Activated naive CD8-positive, alpha-beta T cell treated with anti-CD3 and anti-CD28 coated beads, Interleukin-2, amount 50 U/mL, for 24 hours (primary cell): ENCODE data around the gene ELMO1.

Experiments
- ATAC-seq: fragments of 150-1000 bp; cut with Tn5 transposase; one replicate; pipeline ENCODE4 v1.10.0; 2021
- DNase-seq: peaks from one replicate; pipeline ENCODE4 v3.0.0; 2021
- H3K27ac Mint-ChIP-seq: one replicate; pipeline ENCODE4 v1.8.0; 2021; ENCODE audit warnings: mild to moderate bottlenecking, mixed read lengths
- H3K27me3 Mint-ChIP-seq: one replicate; pipeline ENCODE4 v1.8.0; 2021; ENCODE audit warnings: mixed read lengths
- H3K36me3 Mint-ChIP-seq: one replicate; pipeline ENCODE4 v1.8.0; 2021; ENCODE audit warnings: low read depth, mixed read lengths
- H3K4me1 Mint-ChIP-seq: one replicate; pipeline ENCODE4 v1.8.0; 2021; ENCODE audit warnings: mixed read lengths
- H3K4me3 Mint-ChIP-seq: one replicate; pipeline ENCODE4 v1.8.0; 2021; ENCODE audit warnings: mild to moderate bottlenecking, moderate library complexity, mixed read lengths
- H3K9me3 Mint-ChIP-seq: one replicate; pipeline ENCODE4 v1.8.0; 2021; ENCODE audit warnings: mixed read lengths

ELMO1 gene

DNA sequence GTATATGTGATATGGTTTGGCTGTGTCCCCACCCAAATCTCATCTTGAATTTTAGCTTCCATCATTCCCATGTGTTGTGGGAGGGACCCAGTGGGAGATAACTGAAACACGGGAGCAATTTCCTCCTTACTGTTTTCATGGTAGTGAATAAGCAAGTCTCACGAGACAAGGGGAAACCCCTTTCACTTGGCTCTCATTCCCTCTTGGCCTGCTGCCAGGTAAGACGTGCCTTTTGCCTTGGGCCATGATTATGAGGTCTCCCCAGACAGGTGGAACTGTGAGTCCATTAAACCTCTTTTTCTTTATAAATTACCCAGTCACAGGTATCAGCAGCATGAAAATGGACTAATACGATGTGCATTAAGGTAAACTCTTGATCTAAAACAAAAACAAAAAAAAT is 367.2 kb downstream of the ELMO1 start:
- DNase-seq (peak; percentile 61), ATAC-seq (no peak)
- H3K4me3 Mint-ChIP-seq = no peak overlapping the region
- peaks cover 41% of the 10 kb centered on the region for H3K36me3 Mint-ChIP-seq
- H3K27ac Mint-ChIP-seq = peak overlapping the region; percentile 11
- H3K27me3 Mint-ChIP-seq = no peaks in the 10 kb centered on the region
- H3K4me1 Mint-ChIP-seq = peaks cover 34% of the 10 kb centered on the region
- no peaks in the 10 kb centered on the region for H3K9me3 Mint-ChIP-seq

DNA sequence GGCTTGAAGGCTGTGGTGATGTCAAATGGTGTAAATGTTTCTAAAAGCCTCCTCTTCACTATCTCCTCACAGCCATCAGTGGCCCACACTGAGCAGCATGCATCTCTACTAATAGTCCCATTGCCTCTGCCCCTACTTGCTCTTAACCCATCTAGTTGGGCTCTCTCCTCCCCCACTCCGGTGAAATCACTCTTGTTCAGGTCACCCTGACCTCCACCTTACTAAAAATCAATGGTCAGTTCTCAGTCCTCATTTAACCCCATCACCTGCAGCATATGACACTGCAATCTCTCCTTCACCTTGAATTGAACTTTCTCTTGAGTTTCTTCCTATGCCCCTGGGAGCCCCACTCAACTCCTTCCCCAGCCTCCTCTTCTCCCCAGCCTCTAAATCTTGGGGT is 369.2 kb downstream of the ELMO1 start:
- H3K4me3 Mint-ChIP-seq = no peak overlapping the region
- H3K9me3 Mint-ChIP-seq = no peaks in the 10 kb centered on the region
- H3K27me3 Mint-ChIP-seq = no peaks in the 10 kb centered on the region
- H3K36me3 Mint-ChIP-seq = peaks cover 38% of the 10 kb centered on the region
- no peak overlapping the region for H3K27ac Mint-ChIP-seq
- H3K4me1 Mint-ChIP-seq = peaks cover 35% of the 10 kb centered on the region
- DNase-seq = no peak
- ATAC-seq = no peak

DNA sequence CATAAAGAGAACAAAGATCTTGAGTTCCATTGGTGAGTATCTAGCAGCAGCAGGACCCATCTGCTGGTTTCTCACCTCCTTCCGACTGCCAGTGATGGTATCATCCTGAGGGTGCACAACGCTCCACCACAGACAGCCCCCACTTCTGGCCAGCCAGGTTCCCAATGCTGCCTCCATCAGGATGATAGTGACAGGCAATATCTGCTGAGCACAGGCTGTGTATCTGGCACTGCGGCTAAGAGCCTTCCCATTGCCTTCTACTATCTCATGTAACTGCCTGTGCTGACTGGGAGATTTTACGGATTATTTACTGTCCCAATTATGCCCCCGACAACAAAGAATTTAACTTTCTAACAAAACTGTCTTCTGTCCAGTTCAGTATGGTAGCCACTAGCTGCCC is 372.0 kb downstream of the ELMO1 start:
- no peak for ATAC-seq
- Mint-ChIP-seq H3K27me3 (no peaks in the 10 kb centered on the region), H3K27ac (peak overlapping the region; percentile 51), H3K9me3 (no peaks in the 10 kb centered on the region), H3K4me1 (peaks cover 30% of the 10 kb centered on the region), H3K4me3 (no peak overlapping the region), H3K36me3 (peaks cover 42% of the 10 kb centered on the region)
- no peak for DNase-seq

DNA sequence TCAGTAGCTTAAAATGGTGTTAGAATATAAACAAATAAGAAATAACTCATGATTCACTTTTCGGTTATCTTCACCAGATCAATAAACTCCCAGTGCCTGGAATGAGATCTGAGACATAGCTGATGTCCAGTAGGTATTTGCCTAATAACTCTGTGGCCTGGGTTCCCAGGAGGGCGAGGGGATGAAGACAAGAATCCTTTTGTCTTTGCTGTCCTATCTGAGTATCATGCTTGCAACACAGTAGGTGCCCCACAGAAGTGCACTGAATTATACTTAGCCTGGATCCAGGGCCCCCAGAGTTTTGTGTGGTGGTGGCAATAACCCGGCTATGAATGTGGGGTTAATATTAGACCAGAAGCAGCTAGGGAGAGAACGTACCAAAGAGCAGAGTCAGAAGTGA is 374.3 kb downstream of the ELMO1 start:
- no peak for ATAC-seq
- H3K27me3 Mint-ChIP-seq = no peaks in the 10 kb centered on the region

DNA sequence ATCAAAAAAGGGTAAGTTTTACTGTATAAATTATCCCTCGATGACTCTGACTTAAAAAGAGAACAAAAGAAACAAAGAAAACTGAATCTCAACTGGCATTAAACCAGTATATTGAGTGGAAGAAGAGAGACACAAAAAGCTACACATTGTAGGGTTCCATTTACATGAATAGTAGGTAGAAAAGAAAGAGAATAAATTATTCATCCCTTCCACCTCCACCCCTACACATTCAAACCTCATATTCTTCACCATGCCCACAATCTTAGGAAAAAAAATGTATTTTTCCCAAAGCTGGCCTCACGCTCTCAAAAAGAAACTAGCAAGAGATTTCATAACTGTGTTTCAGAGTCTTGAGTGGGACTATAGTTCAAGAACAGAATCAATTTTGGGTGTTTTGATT is 377.5 kb downstream of the ELMO1 start:
- H3K4me3 Mint-ChIP-seq = peak overlapping the region; percentile 9
- peaks cover 7% of the 10 kb centered on the region for H3K9me3 Mint-ChIP-seq
- peaks cover 68% of the 10 kb centered on the region for H3K4me1 Mint-ChIP-seq
- no peaks in the 10 kb centered on the region for H3K27me3 Mint-ChIP-seq
- peak overlapping the region; percentile 86 for H3K27ac Mint-ChIP-seq
- H3K36me3 Mint-ChIP-seq = peaks cover 43% of the 10 kb centered on the region
- ATAC-seq (peak; percentile 74), DNase-seq (no peak)

More for the DNA sequence above, 374.3 kb downstream of the ELMO1 start:
- H3K4me1 Mint-ChIP-seq = peaks cover 48% of the 10 kb centered on the region
- peaks cover 7% of the 10 kb centered on the region for H3K9me3 Mint-ChIP-seq
- peaks cover 43% of the 10 kb centered on the region for H3K36me3 Mint-ChIP-seq
- no peak overlapping the region for H3K4me3 Mint-ChIP-seq
- peak overlapping the region; percentile 37 for H3K27ac Mint-ChIP-seq
- DNase-seq = no peak

DNA sequence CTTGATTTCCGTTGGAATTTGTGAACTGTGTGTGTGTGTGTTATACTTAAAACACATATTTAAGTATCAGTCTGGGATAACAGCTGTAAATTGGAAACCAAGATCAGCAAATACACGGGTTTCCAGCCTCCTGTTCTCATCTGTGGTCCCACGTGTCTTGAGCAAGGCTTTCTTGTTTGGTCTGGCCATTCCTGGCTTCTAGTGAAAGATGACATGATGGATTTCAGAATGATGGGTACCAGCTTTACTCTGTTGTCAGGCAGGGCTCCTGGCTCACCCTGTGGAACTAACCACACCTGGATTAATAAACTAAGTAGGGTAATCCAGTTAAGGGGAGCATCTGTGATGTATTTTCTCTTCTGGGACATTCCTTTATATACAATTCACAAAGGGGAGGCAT is 378.2 kb downstream of the ELMO1 start:
- Mint-ChIP-seq H3K4me1 (peaks cover 68% of the 10 kb centered on the region), H3K27me3 (no peaks in the 10 kb centered on the region), H3K9me3 (peaks cover 8% of the 10 kb centered on the region), H3K36me3 (peaks cover 43% of the 10 kb centered on the region), H3K4me3 (peak overlapping the region; percentile 13), H3K27ac (peak overlapping the region; percentile 86)
- no peak for DNase-seq
- no peak for ATAC-seq

DNA sequence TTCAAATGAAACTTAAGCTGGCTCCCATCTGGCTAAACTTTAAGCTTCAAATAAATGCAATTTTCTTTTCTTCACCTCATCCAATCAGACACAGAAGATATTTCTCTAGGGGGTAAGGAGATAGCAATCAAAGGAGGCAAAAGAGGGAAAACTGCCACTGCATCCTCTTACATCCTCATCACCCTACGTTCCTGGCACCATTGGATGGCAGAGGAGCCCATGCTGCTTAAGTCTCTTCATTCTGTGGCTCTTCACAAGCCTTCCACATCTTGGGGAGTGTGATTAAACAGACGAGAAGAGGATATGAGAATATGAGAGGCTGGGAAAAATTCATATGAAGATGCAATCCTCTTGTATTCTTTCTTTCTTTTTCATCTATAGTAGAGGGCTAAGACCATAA is 378.6 kb downstream of the ELMO1 start:
- DNase-seq (no peak), ATAC-seq (no peak)
- Mint-ChIP-seq H3K4me3 (peak overlapping the region; percentile 3), H3K9me3 (peaks cover 12% of the 10 kb centered on the region), H3K27ac (peak overlapping the region; percentile 86), H3K36me3 (peaks cover 47% of the 10 kb centered on the region), H3K27me3 (no peaks in the 10 kb centered on the region), H3K4me1 (peaks cover 71% of the 10 kb centered on the region)

DNA sequence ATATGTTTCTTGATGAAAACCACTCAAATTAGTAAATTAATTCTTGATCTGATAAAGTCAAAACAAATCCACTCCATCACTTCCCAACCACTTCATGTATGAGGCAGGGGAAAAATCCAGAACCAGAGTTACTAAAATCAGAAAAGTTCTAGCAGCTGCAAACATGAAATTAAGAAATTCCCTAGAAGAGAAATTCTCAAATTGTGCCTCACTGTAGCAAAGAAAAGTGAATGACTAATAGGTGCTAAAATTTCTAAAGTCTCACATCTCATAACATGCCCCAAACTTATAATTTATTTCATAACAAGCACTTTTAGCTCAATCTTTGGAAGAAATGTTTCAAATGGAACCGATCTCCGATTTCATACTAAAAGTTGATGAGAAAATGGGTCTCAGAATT is 379.3 kb downstream of the ELMO1 start:
- no peaks in the 10 kb centered on the region for H3K27me3 Mint-ChIP-seq
- H3K4me1 Mint-ChIP-seq = peaks cover 71% of the 10 kb centered on the region
- H3K4me3 Mint-ChIP-seq = no peak overlapping the region
- H3K36me3 Mint-ChIP-seq = peaks cover 48% of the 10 kb centered on the region
- DNase-seq = no peak
- H3K9me3 Mint-ChIP-seq = peaks cover 13% of the 10 kb centered on the region
- ATAC-seq = no peak
- peak overlapping the region; percentile 75 for H3K27ac Mint-ChIP-seq

DNA sequence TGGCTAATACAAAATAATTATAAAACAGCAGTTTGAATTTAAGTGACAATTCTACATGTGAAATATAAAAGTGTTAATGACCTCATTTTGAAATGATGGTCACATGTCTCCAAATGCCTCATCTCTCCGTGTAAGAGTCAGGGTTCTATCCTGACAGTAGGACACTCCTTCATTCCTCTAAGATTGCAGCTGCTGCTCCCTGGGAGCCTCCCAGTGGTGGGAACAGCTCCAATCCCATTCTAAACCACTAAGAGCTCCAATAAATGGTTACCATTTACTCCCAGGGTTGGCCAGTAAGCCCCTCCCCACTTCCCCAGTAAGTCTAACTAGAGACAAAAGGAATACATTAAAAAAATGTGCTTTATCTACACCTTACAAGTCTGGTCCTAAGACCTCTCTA is 379.8 kb downstream of the ELMO1 start:
- Mint-ChIP-seq H3K27me3 (no peaks in the 10 kb centered on the region), H3K27ac (peak overlapping the region; percentile 75)
- no peak for ATAC-seq

DNA sequence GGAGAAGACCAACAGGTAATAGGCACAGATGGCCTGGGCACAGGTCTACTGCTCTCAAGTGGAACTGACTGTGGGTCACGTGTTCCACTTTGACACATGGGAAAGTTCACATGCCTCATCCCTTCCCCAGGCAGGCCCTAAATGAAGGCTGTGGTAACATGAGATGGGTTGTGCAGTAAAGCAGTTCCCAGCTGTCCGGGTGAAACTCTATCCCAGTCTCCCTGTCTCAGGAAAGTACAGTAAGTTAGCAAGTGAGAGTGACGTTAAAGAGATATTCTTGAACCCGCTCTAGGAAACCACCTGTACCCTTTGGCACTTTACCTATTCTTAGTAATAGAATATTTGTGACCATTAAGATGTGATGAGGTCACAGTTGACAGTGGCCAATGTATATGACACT is 380.6 kb downstream of the ELMO1 start:
- Mint-ChIP-seq H3K9me3 (peaks cover 13% of the 10 kb centered on the region), H3K4me1 (peaks cover 71% of the 10 kb centered on the region), H3K36me3 (peaks cover 49% of the 10 kb centered on the region), H3K27me3 (no peaks in the 10 kb centered on the region), H3K4me3 (no peak overlapping the region), H3K27ac (peak overlapping the region; percentile 33)
- DNase-seq = no peak
- ATAC-seq = no peak

More for the DNA sequence above, 379.8 kb downstream of the ELMO1 start:
- H3K4me3 Mint-ChIP-seq = no peak overlapping the region
- peaks cover 13% of the 10 kb centered on the region for H3K9me3 Mint-ChIP-seq
- peaks cover 49% of the 10 kb centered on the region for H3K36me3 Mint-ChIP-seq
- DNase-seq = no peak
- peaks cover 71% of the 10 kb centered on the region for H3K4me1 Mint-ChIP-seq

DNA sequence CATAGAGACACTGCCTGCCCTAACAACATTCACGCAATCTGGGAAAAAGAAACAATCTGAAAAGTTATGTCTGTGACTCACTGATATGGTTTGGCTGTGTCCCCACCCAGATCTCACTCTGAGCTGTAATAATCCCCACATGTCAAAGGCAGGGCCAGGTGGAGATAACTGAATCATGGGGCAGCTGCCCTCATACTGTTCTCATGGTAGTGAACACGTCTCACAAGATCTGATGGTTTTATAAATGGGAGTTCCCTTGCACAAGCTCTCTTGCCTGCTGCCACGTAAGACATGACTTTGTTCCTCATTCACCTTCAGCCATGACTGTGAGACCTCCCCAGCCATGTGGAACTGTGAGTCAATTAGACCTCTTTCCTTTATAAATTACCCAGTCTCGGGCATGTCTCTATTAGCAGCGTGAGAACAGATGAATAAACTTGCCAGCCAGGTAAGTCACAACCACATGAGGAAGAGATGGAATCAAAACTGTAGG is 382.8 kb downstream of the ELMO1 start:
- Mint-ChIP-seq H3K4me3 (peak overlapping the region; percentile 54), H3K36me3 (peaks cover 47% of the 10 kb centered on the region), H3K27me3 (no peaks in the 10 kb centered on the region), H3K9me3 (peaks cover 19% of the 10 kb centered on the region), H3K4me1 (peaks cover 64% of the 10 kb centered on the region), H3K27ac (peak overlapping the region; percentile 92)
- peak; percentile 35 for DNase-seq
- ATAC-seq = peak; percentile 93

DNA sequence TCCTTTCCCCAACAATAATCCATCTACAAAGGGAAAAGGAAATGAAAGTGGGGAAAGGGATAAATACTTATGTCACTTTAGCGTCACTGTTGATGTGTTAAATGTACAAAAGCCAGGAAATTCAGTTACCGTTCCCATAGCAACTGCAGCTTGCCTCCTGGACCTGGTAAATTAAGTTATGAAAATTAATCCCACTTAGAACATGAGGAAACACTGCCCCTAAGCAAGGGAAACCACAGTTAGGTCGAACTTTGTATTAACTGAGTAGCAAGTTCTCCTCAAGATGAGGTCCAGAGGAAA is 386.2 kb downstream of the ELMO1 start:
- Mint-ChIP-seq H3K27ac (no peak overlapping the region), H3K9me3 (peaks cover 17% of the 10 kb centered on the region), H3K4me3 (no peak overlapping the region), H3K4me1 (peaks cover 32% of the 10 kb centered on the region), H3K27me3 (no peaks in the 10 kb centered on the region), H3K36me3 (peaks cover 55% of the 10 kb centered on the region)
- ATAC-seq (no peak), DNase-seq (no peak)

DNA sequence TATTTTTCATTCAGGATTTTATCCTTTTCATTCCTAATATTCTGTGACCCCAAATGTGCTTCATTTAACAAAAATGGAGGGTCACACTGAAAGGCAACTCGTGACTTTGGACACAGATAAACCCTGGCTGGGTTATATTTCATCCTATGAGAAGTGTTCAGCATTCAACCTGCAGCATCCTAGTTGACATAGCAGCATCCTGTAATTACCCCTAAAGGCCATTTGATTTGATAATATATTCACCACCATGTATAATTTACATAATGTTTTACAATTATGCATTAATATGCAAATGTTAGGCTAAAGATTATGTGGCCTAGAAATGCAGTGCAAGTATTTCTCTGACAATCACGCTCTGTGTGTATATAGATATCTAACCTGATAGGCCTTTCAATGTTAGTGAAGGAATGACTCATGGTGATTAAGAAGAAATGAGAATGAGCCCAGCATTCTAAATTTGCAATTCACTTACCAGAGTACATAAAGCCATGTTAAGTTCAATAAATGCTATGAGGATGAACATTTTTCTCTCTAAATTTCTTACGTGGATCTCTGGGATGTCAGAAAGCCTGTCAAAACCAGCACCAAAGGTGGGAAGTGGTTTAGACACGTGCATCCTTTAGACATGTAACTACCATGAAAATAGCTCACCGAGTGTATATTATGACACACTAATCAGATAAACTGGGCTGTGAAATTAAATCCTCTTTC is 386.7 kb downstream of the ELMO1 start:
- DNase-seq (no peak), ATAC-seq (no peak)
- Mint-ChIP-seq H3K9me3 (peaks cover 17% of the 10 kb centered on the region), H3K4me3 (no peak overlapping the region), H3K27me3 (no peaks in the 10 kb centered on the region), H3K27ac (no peak overlapping the region), H3K4me1 (peaks cover 31% of the 10 kb centered on the region), H3K36me3 (peaks cover 57% of the 10 kb centered on the region)

DNA sequence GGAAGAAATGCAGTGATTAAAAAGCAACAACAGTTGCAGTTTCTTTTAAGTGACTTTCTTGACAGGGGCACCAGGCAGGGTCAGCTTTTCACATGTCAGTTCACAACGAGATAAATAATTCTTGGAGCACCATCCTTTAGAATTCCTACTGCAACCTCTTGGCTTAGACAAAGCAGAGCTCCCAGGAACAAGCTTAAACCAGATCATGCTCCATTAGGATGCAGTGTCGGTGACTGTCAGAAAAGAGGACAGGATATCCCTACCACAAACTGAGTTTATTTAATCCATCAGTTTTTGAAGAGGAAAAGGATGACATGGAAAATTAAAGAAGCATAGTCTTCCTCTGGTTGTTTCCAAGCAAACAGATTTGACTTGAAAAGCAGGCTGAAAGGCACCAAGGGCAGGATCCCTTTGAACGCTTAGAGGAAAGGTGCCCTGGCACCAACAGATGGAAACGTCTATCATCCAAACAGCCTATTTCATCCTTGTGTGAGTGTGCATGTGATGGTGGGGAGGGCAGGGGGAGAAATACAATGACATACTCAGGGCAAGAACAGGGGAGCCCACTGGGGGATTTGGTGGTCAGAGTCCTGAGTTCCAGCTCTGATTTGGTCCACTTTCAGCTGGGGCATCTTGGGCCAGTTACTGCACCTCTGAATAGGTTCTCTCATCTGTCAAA is 392.3 kb downstream of the ELMO1 start:
- Mint-ChIP-seq H3K27me3 (no peaks in the 10 kb centered on the region), H3K9me3 (peaks cover 10% of the 10 kb centered on the region), H3K4me1 (no peaks in the 10 kb centered on the region), H3K36me3 (peaks cover 42% of the 10 kb centered on the region), H3K27ac (no peak overlapping the region), H3K4me3 (no peak overlapping the region)
- ATAC-seq = no peak
- no peak for DNase-seq

DNA sequence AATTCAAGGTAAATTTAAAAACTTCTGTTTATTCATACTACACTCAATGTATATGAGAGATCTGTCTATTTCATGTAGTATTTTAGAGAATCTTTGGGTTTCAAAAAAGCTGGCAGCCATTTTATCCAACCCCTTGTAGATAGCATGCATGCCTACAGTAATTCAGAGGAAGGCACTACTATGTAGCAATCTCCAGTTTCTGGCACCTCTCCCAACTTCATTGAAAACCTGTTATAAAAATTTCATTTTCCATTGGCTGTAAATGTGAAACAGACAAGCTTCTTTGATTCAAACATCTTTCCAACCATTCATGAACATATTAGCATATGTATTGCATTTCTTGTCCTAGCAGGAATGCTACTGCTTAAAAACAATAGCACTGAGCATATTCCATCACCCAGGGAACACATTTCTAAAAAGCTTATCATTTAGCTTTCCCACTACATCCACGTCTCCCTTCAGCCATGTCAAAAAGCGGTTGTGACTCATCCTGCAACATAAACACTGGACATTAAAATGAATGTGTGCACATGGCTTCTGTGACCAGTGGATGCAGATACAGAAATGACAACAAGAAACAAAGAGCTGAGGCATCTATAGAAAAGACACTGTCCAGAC is 393.9 kb downstream of the ELMO1 start:
- ATAC-seq = no peak
- H3K9me3 Mint-ChIP-seq = no peaks in the 10 kb centered on the region
- no peak overlapping the region for H3K4me3 Mint-ChIP-seq
- DNase-seq = no peak
- no peak overlapping the region for H3K27ac Mint-ChIP-seq
- H3K27me3 Mint-ChIP-seq = no peaks in the 10 kb centered on the region
- peaks cover 36% of the 10 kb centered on the region for H3K36me3 Mint-ChIP-seq
- no peaks in the 10 kb centered on the region for H3K4me1 Mint-ChIP-seq
